Measurements from ENCODE around the gene RTRAF.

The RTRAF gene

GRCh38 chr14:52005625-52006024 is 16.3 kb downstream of the RTRAF start:
- H3K27me3 ChIP-seq (ENCODE audit: insufficient read depth, low read depth): no peaks in the 10 kb centered on the region

GRCh38 chr14:52006361-52006760 is 17.0 kb downstream of the RTRAF start:
- Histone ChIP-seq H4K20me1 (ENCODE audit: insufficient read depth) (no peaks in the 10 kb centered on the region), H3K27me3 (ENCODE audit: insufficient read depth, low read depth) (no peaks in the 10 kb centered on the region), H3K27ac (no peak overlapping the region), H3K79me2 (ENCODE audit: insufficient read depth, low read depth) (no peaks in the 10 kb centered on the region), H2AFZ (ENCODE audit: low read depth) (no peak overlapping the region), H3K4me3 (IDR thresholded peaks at IDR 0.05; ENCODE audit: insufficient read depth, low read depth, low read length) (no peak overlapping the region), H3K4me2 (no peak overlapping the region), H3K9ac (no peak overlapping the region), H3K4me1 (ENCODE audit: low read depth, poor library complexity, severe bottlenecking) (no peaks in the 10 kb centered on the region), H3K36me3 (ENCODE audit: insufficient read depth) (no peaks in the 10 kb centered on the region)
- no peak for TF ChIP-seq CTCF (conservative IDR thresholded peaks at IDR 0.05; ENCODE audit: low read depth, low read length)

More at GRCh38 chr14:52005625-52006024, 16.3 kb downstream of the RTRAF start:
- H3K27ac ChIP-seq: no peak overlapping the region
- no peak for TF ChIP-seq CTCF (conservative IDR thresholded peaks at IDR 0.05; ENCODE audit: low read depth, low read length)
- H4K20me1 ChIP-seq (ENCODE audit: insufficient read depth): no peaks in the 10 kb centered on the region
- no peaks in the 10 kb centered on the region for H3K36me3 ChIP-seq (ENCODE audit: insufficient read depth)
- no peaks in the 10 kb centered on the region for H3K4me1 ChIP-seq (ENCODE audit: low read depth, poor library complexity, severe bottlenecking)
- no peak overlapping the region for H2AFZ ChIP-seq (ENCODE audit: low read depth)
- no peak overlapping the region for H3K9ac ChIP-seq
- H3K4me3 ChIP-seq (IDR thresholded peaks at IDR 0.05; ENCODE audit: insufficient read depth, low read depth, low read length): no peak overlapping the region
- no peaks in the 10 kb centered on the region for H3K79me2 ChIP-seq (ENCODE audit: insufficient read depth, low read depth)
- H3K4me2 ChIP-seq: no peak overlapping the region

GRCh38 chr14:52007211-52007610 is 17.9 kb downstream of the RTRAF start:
- H3K4me1 ChIP-seq (ENCODE audit: low read depth, poor library complexity, severe bottlenecking): no peaks in the 10 kb centered on the region
- no peaks in the 10 kb centered on the region for H3K36me3 ChIP-seq (ENCODE audit: insufficient read depth)
- H3K27me3 ChIP-seq (ENCODE audit: insufficient read depth, low read depth): no peaks in the 10 kb centered on the region
- no peak overlapping the region for H3K9ac ChIP-seq
- no peak overlapping the region for H2AFZ ChIP-seq (ENCODE audit: low read depth)
- no peak overlapping the region for H3K27ac ChIP-seq
- TF ChIP-seq CTCF (conservative IDR thresholded peaks at IDR 0.05; ENCODE audit: low read depth, low read length): no peak
- no peak overlapping the region for H3K4me3 ChIP-seq (IDR thresholded peaks at IDR 0.05; ENCODE audit: insufficient read depth, low read depth, low read length)
- H3K79me2 ChIP-seq (ENCODE audit: insufficient read depth, low read depth): no peaks in the 10 kb centered on the region
- H4K20me1 ChIP-seq (ENCODE audit: insufficient read depth): no peaks in the 10 kb centered on the region
- no peak overlapping the region for H3K4me2 ChIP-seq

GRCh38 chr14:52007637-52008036 is 18.3 kb downstream of the RTRAF start:
- Histone ChIP-seq H3K36me3 (ENCODE audit: insufficient read depth) (no peaks in the 10 kb centered on the region), H3K27me3 (ENCODE audit: insufficient read depth, low read depth) (no peaks in the 10 kb centered on the region)

More at GRCh38 chr14:52007637-52008036, 18.3 kb downstream of the RTRAF start:
- Histone ChIP-seq H3K9ac (no peak overlapping the region), H2AFZ (ENCODE audit: low read depth) (no peak overlapping the region), H3K4me1 (ENCODE audit: low read depth, poor library complexity, severe bottlenecking) (no peaks in the 10 kb centered on the region), H3K4me2 (no peak overlapping the region), H3K27ac (no peak overlapping the region), H3K79me2 (ENCODE audit: insufficient read depth, low read depth) (no peaks in the 10 kb centered on the region), H3K4me3 (IDR thresholded peaks at IDR 0.05; ENCODE audit: insufficient read depth, low read depth, low read length) (no peak overlapping the region), H4K20me1 (ENCODE audit: insufficient read depth) (no peaks in the 10 kb centered on the region)
- TF ChIP-seq CTCF (conservative IDR thresholded peaks at IDR 0.05; ENCODE audit: low read depth, low read length): no peak

All from KMS-11 (cell line).